Sciatic nerve (tissue), 2 donors: ENCODE results near the gene POLR2J3. TPM values are rescaled to one million over a fixed set of nuclear protein-coding genes. Genes with fewer than 3 reads are reported as not detected.
"Not testable (repeated sequence)": the region's sequence is repeated elsewhere in the genome, so short reads cannot be mapped to it uniquely, and the experiment has no call there.

Experiments used
- ATAC-seq: fragments of 200-7000 bp; cut with Tn5 transposase; one replicate; pipeline ENCODE4 v1.9.1; 2020; ENCODE audit warnings: mild to moderate bottlenecking, moderate library complexity
- DNase-seq: peaks from one replicate; pipeline ENCODE4 v3.0.0-alpha.2; 2020; ENCODE audit warnings: low spot score
- intact Hi-C: fragments of 100-400 bp; cut with DNase I; formaldehyde crosslinking; loops from one replicate; pipeline ENCODE4 v1.14.2; 2022
- total RNA-seq: library from RNA; stranded (reverse); fragmentation: NEBNext Ultra II Directional; extraction: Animal tissue kit (Norgen Biotek cat#: 25700); gene quantifications from one replicate; pipeline ENCODE4 v1.2.1, GENCODE V29; 2021
- donor health status: DM: no; HTN: no; CAD: no.
- donor health status: DM: no; HTN: no; CAD: no.

The POLR2J3 gene
- total RNA-seq, 1 donor from 2014 or later, result 64.2 TPM

GRCh38 chr7:102531583-102531982 lies 40.8 kb downstream of the POLR2J3 start:
- DNase-seq, result peak; percentile 42
- ATAC-seq, result not testable (repeated sequence)

GRCh38 chr7:102527822-102528793 lies 44.3 kb downstream of the POLR2J3 start:
- ATAC-seq (peak; percentile 11), DNase-seq (peak; percentile 39)
- intact Hi-C loops, result not testable (repeated sequence)

More at GRCh38 chr7:102531583-102531982, 40.8 kb downstream of the POLR2J3 start:
- intact Hi-C loops, result not testable (repeated sequence)

- intact Hi-C loops, result not testable (repeated sequence)
- ATAC-seq, result peak; percentile 75
Observed at GRCh38 chr7:102527182-102527581, 45.2 kb downstream of the POLR2J3 start.

GRCh38 chr7:102524803-102525202 lies 47.6 kb downstream of the POLR2J3 start:
- DNase-seq, result peak; percentile 39
- ATAC-seq, intact Hi-C loops: not testable (repeated sequence)

More at GRCh38 chr7:102527182-102527581, 45.2 kb downstream of the POLR2J3 start:
- peak; percentile 26 for DNase-seq

GRCh38 chr7:102520797-102521196 lies 51.6 kb downstream of the POLR2J3 start:
- intact Hi-C loops, DNase-seq: not testable (repeated sequence)

GRCh38 chr7:102517550-102518147 lies 54.7 kb downstream of the POLR2J3 start, which contains the start of gene RASA4B:
Gene RASA4B, minus strand, starts transcription at chr7:102517777. Its CDS starts 67 bp downstream, at chr7:102517710.
- ATAC-seq (peak; percentile 93), DNase-seq (peak; percentile 60)
- intact Hi-C loops, result not testable (repeated sequence)

More at GRCh38 chr7:102520797-102521196, 51.6 kb downstream of the POLR2J3 start:
- ATAC-seq, result not testable (repeated sequence)

Other genes starting within 250 kb of the POLR2J3 start
- not detected for gene SPDYE6, start 216.1 kb downstream of the POLR2J3 start, total RNA-seq
- 29.8 TPM for gene PRKRIP1, start 176.2 kb downstream of the POLR2J3 start, total RNA-seq
- gene ORAI2, start 139.0 kb downstream of the POLR2J3 start, total RNA-seq, result 18.0 TPM
- 8.6 TPM for gene ALKBH4, start 107.7 kb downstream of the POLR2J3 start, total RNA-seq
- gene LRWD1, start 107.6 kb downstream of the POLR2J3 start, total RNA-seq, result 11.1 TPM
- gene POLR2J, start 93.7 kb downstream of the POLR2J3 start, total RNA-seq, result 31.6 TPM
- 59.3 TPM for gene RASA4B, start 54.8 kb downstream of the POLR2J3 start, total RNA-seq
- 31.6 TPM for gene UPK3BL2, start 28.9 kb downstream of the POLR2J3 start, total RNA-seq
- gene SPDYE2, start 21.4 kb downstream of the POLR2J3 start, total RNA-seq, result 0.31 TPM
- 233 TPM for gene RASA4, start 44.2 kb upstream of the POLR2J3 start, total RNA-seq
- gene UPK3BL1, start 70.2 kb upstream of the POLR2J3 start, total RNA-seq, result 23.0 TPM
- gene SPDYE2B, start 77.7 kb upstream of the POLR2J3 start, total RNA-seq, result not detected
- gene POLR2J2, start 99.1 kb upstream of the POLR2J3 start, total RNA-seq, result 20.6 TPM
- gene FAM185A, start 176.4 kb upstream of the POLR2J3 start, total RNA-seq, result 13.1 TPM